ENCODE results near the gene USH1C.

USH1C gene

DNA sequence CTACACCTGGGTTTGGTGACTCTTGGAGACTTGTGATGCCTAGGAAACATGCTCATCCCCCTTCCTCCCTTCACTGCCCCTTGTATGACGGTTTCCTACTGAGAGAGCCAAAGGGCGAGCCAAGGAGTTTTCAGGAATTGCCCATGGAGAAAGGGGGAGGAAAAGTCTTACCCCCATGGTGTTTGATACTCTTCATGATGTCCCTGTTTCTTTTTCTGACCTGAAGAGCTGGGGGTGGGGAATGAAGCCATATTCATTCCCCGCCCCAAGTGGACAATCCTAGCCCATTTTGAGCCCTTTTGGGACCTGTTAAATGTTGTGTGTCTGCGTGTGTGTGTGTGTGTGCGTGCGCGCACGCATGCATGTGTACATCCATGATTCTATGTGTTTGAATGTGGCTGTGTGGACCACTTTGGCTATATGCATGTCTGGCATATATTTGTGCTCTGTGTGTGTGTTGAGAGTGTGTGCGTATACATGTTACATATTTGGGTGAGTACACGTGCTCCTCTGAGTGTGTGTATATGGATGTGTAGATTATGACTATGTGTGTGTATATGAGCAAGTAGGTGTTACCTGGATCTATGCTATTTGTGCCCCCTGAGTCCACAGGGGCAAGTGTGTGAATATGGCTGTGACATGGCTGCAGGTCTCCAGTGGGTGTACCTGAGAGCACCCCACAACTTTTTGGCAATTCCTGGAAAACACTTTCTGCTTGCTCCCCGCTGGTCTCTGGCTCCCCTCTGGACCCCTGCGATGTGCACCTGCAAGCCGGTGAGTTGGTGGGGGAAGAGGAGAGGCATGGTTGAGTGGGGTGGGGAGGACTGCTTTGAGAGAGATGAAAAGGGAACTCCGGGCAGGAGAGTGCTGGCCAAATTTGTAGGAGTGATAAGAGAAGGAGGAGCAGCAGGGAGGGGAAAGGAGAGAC lies 27.5 kb upstream of the USH1C start:
- no peak overlapping the region for H3K27ac ChIP-seq (ENCODE audit: extremely low read depth, low read depth, low read length)
- H3K4me3 ChIP-seq (ENCODE audit: low read depth, low read length): no peak overlapping the region
- POLR2A ChIA-PET: no interaction called here
- CTCF ChIA-PET: interaction anchor here (0.6 kb wide), 1 partner anchor 30 kb away, joined by 3 read pairs; no protein-coding TSS in a partner anchor
- H3K9me3 ChIP-seq (ENCODE audit: control insufficient read depth, insufficient read depth, low read depth, low read length): no peaks in the 10 kb centered on the region
- no peaks in the 10 kb centered on the region for H3K36me3 ChIP-seq (ENCODE audit: control insufficient read depth in 2 of 2, insufficient read depth in 1 of 2, low read length in 2 of 2)
- TF ChIP-seq ZNF571 (tag by site-specific recombination; IDR thresholded peaks at IDR 0.05) (no peak), ZNF398 (tag by site-specific recombination; IDR thresholded peaks at IDR 0.05) (no peak), ZNF626 (tag by site-specific recombination; IDR thresholded peaks at IDR 0.05) (no peak), ZNF16 (tag by site-specific recombination; IDR thresholded peaks at IDR 0.05; ENCODE audit: low read depth) (no peak), BCL11A (tag by site-specific recombination; IDR thresholded peaks at IDR 0.05; ENCODE audit: low read depth) (no peak), ZSCAN5A (tag by site-specific recombination; IDR thresholded peaks at IDR 0.05) (no peak), OVOL3 (tag by site-specific recombination; IDR thresholded peaks at IDR 0.05) (no peak), ZNF292 (tag by site-specific recombination; IDR thresholded peaks at IDR 0.05; ENCODE audit: borderline replicate concordance, low read depth) (no peak), WT1 (tag by site-specific recombination; IDR thresholded peaks at IDR 0.05) (no peak), ZNF555 (tag by site-specific recombination; conservative IDR thresholded peaks at IDR 0.05) (no peak), ZXDB (tag by site-specific recombination; IDR thresholded peaks at IDR 0.05) (no peak), ZSCAN30 (tag by site-specific recombination; IDR thresholded peaks at IDR 0.05) (no peak), ZNF155 (tag by site-specific recombination; IDR thresholded peaks at IDR 0.05) (no peak), YY1 (tag by site-specific recombination; IDR thresholded peaks at IDR 0.05) (no peak)
- TF ChIP-seq, protein P1, sequence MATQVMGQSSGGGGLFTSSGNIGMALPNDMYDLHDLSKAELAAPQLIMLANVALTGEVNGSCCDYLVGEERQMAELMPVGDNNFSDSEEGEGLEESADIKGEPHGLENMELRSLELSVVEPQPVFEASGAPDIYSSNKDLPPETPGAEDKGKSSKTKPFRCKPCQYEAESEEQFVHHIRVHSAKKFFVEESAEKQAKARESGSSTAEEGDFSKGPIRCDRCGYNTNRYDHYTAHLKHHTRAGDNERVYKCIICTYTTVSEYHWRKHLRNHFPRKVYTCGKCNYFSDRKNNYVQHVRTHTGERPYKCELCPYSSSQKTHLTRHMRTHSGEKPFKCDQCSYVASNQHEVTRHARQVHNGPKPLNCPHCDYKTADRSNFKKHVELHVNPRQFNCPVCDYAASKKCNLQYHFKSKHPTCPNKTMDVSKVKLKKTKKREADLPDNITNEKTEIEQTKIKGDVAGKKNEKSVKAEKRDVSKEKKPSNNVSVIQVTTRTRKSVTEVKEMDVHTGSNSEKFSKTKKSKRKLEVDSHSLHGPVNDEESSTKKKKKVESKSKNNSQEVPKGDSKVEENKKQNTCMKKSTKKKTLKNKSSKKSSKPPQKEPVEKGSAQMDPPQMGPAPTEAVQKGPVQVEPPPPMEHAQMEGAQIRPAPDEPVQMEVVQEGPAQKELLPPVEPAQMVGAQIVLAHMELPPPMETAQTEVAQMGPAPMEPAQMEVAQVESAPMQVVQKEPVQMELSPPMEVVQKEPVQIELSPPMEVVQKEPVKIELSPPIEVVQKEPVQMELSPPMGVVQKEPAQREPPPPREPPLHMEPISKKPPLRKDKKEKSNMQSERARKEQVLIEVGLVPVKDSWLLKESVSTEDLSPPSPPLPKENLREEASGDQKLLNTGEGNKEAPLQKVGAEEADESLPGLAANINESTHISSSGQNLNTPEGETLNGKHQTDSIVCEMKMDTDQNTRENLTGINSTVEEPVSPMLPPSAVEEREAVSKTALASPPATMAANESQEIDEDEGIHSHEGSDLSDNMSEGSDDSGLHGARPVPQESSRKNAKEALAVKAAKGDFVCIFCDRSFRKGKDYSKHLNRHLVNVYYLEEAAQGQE (tag by site-specific recombination; IDR thresholded peaks at IDR 0.05): no peak
- no peaks in the 10 kb centered on the region for H3K4me1 ChIP-seq (ENCODE audit: control insufficient read depth, insufficient read depth, low read length)

DNA sequence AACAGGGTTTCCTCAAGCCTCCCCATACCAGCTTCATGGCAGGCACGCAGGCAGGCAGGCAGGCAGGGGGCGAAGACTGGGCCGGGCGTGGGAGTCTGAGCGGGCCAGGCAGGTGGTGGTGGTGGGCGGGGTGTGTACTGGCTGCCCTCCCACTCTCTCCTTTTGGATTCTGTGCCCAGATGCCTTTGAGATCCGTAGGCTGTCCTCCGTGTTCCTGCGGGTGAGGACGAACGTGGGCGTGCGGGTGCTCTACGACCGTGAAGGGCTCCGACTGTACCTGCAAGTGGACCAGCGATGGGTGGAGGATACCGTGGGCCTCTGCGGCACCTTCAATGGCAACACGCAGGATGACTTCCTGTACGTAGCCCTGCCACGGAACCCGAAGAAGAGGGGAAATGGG lies 25.8 kb upstream of the USH1C start:
- Histone ChIP-seq H3K4me1 (ENCODE audit: control insufficient read depth, insufficient read depth, low read length) (no peaks in the 10 kb centered on the region), H3K27ac (ENCODE audit: extremely low read depth, low read depth, low read length) (no peak overlapping the region), H3K4me3 (ENCODE audit: low read depth, low read length) (no peak overlapping the region), H3K9me3 (ENCODE audit: control insufficient read depth, insufficient read depth, low read depth, low read length) (no peaks in the 10 kb centered on the region), H3K36me3 (ENCODE audit: control insufficient read depth in 2 of 2, insufficient read depth in 1 of 2, low read length in 2 of 2) (no peaks in the 10 kb centered on the region)
- TF ChIP-seq PRDM2 (tag by site-specific recombination; IDR thresholded peaks at IDR 0.05; ENCODE audit: borderline replicate concordance) (no peak), EGR2 (tag by site-specific recombination; IDR thresholded peaks at IDR 0.05; ENCODE audit: low read depth) (peak; percentile 90), ZFHX2 (tag by site-specific recombination; conservative IDR thresholded peaks at IDR 0.05) (peak; percentile 95)
- CTCF ChIA-PET: interaction anchor here (1.0 kb wide), 1 partner anchor 161 kb away, joined by 3 read pairs; no protein-coding TSS in a partner anchor
- POLR2A ChIA-PET: interaction anchor here (0.8 kb wide), 1 partner anchor 218 kb away, joined by 3 read pairs; no protein-coding TSS in a partner anchor
